Stimulated activated CD4-positive, alpha-beta T cell treated with anti-CD3 and anti-CD28 coated beads, Interleukin-4, amount 100 ng/mL, for 24 hours (primary cell): ENCODE results near the gene DERL3.
"Not testable (repeated sequence)": the region's sequence is repeated elsewhere in the genome, so short reads cannot be mapped to it uniquely, and the experiment has no call there.

Experiments
- DNase-seq: peaks from one replicate; pipeline ENCODE4 v3.0.0-alpha.2; 2020

DERL3 gene

DNA sequence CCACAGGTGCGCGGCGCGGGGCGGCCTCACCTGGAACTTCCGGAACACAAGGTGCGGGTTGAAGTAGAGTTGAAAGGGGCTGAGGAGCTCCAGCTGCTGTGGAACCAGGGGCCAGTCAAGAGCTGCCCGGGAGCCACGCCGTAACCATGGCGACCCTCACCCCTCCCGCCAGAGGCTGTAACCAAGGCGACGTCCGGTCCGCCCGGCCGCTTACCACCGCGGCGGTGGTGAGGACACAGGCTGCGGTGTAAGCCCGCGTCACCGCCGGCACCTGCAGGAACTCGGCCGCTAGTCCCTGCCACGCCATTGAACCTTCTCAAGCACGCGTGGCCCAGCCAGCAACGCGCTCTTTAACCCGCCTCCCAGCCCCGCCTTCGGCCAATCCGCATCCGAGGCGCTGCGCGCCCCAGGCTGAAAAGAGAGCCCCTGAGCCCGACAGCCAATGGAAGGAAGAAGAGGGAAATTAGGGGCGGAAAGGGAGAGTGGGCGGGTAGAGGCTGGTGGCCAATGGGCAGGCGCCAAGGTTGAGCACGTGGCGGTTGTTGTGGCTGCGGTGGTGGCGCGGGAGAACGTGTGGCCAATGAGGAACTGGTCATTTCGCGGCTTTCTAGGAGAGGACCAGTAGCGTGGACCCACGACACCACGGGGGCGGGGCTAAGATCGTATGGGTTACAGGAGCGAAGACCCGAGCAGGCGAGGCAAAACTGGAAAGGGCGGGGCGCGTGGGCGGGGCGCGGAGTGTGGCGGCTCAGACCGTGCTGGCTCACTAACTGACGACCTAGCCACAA, at the start of gene DERL3:
Gene DERL3 (minus strand): TSS at position 326 of the 788 bp plus-strand sequence. CDS start 19 bp downstream, at position 307.
- DNase-seq = peak; percentile 97

DNA sequence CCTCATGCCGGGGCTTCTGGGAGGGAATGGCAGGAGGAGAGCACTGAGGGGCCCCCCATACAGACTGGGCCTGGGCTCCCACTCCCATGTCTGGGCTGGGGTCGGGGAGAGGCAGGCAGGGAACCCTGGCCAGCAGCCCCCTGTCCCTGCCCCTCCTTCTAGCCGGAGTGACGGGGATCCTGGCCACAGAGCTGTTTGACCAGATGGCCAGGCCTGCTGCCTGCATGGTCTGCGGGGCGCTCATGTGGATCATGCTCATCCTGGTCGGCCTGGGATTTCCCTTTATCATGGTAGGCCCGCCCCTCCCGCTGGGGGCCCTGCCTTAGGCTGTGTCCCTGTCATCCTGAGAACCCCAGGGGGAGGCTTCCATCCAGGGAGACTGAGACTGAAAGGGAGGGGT, 45.3 kb upstream of the DERL3 start:
- DNase-seq = no peak

DNA sequence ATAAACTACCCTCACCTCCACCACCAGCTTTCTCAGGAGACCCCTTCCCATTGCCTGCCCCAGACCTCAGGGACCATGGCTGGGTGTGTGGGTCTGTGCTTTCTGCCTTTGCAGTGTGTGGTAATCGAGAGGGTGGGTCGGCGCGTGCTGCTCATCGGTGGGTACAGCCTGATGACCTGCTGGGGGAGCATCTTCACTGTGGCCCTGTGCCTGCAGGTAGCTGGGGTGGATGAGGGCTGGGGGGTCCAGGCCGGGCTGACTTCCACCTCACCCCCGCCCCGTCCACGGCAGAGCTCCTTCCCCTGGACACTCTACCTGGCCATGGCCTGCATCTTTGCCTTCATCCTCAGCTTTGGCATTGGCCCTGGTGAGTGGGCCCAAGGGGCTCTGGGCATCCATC, 44.9 kb upstream of the DERL3 start:
- DNase-seq = no peak

DNA sequence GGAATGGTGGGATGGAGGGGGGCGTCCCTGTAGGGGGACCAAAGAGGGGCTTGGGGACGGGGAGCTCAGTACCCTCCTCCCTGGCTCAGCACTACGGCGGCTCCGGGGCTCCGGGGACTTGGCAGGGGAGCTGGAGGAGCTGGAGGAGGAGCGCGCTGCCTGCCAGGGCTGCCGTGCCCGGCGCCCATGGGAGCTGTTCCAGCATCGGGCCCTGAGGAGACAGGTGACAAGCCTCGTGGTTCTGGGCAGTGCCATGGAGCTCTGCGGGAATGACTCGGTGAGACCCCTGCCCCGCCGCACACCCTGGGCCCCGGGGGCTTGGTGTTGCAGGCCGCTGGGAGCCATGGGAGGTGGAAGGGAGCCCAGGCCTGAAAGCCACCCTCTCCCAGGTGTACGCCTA, 43.6 kb upstream of the DERL3 start:
- no peak for DNase-seq

DNA sequence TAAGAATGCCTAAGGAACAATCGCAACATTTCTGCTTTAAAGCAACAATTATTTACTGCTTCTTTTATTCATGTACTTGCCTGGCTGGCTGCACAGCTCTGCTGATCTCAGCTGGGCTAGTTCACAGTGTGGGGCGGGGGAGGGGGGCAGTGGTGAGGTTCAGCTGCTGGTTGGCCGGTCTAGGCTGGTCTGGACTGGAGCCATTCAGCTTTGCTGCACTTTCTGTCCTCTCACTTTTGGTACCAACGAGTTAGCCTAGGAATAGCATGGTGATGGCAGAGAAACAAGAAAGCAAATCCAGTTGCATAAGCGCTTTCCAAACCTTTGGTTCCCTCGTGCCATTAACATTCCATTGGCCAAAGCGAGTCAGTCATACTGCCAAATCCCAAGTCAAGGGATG, 39.4 kb upstream of the DERL3 start:
- no peak for DNase-seq

DNA sequence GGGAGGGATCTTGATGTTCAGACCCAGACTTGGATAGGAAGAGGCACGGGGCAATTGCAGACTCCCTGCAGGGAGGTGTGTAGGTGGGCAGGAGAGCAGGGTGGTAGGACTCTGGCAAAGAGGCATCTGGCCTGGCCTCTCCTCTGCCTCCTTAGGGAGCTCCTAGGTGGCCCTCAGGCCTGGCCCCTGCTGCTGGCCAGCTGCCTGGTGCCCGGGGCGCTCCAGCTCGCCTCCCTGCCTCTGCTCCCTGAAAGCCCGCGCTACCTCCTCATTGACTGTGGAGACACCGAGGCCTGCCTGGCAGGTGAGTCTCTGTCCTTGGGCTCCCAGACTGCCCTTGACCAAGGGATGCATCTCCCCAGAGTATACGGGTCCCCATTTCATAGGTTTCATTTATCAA, 38.8 kb upstream of the DERL3 start:
- no peak for DNase-seq

DNA sequence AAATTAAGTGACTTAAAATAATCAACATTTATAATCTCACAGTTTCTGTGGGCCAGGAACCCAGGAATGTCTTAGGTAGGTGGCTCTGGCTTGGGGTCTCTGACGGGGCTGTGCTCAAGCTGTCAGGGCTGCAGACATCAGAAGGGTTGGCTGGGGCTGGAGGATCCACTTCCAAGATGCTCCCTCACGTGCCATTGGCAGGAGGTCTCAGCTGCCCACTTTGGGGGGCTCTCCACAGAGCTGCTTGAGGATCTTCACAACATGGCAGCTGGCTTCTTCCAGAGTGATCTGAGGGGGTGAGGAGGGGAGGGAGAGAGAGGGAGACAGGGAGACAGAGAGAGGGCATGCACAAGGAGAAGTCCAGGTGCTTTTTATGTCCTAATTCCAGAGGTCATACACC, 37.0 kb upstream of the DERL3 start:
- no peak for DNase-seq

DNA sequence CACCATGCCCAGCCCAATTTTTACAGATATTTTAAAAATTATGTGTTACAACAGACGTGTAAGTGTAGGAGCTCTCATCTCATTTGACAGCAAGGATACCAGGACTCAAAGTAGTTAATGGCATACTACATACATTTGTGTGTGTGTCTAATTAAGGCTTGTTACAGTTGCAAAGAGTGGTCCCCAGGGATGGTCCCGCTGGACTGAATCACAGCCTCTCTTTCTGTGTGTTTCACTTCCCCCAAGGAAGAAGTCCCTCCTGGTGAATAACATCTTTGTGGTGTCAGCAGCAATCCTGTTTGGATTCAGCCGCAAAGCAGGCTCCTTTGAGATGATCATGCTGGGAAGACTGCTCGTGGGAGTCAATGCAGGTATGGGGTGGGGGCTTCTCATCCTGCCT, 36.1 kb upstream of the DERL3 start:
- no peak for DNase-seq

DNA sequence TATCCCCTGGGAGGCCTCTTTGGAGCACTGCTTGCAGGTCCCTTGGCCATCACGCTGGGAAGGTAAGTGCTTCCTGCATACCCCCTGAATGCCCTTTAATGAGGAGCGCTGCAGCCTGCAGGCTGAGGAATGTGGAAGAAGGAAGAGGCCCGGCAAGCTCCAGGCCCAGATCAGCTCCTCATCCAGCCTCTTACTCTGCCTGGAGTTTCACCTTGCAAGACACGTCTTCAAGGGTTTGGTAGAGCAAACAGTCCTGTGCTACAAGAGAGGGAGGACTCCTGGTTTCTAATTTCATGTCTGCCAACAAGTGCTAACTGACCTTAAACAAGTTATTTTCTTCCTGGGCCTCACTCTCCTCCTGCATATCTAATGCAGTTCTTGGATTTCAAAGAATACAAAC, 29.8 kb upstream of the DERL3 start:
- no peak for DNase-seq

DNA sequence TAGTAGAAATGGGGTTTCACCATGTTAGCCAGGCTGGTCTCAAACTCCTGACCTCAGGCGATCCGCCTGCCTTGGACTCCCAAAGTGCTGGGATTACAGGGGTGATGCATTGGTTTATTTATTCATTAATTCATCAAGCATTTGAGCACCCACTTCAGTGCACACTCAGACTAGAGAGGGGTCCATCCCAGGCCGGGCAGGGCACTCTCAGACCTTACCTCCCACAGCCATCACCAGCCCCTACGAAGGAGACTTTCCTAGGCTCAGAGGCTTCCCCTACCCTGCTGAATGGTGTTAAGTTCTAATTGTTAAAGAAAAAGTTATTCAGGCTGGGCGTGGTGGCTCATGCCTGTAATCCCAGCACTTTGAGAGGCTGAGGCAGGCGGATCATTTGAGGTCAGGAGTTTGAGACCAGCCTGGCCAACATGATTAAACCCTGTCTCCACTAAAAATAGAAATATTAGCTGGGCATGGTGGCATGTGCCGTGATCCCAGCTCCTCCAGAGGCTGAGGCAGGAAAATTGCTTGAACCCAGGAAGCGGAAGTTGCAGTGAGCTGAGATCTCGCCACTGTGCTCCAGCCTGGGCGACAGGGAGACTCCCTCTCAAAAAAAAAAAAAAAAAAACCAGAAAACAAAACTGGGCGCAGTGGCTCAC, 25.8 kb upstream of the DERL3 start:
- not testable (repeated sequence) for DNase-seq

DNA sequence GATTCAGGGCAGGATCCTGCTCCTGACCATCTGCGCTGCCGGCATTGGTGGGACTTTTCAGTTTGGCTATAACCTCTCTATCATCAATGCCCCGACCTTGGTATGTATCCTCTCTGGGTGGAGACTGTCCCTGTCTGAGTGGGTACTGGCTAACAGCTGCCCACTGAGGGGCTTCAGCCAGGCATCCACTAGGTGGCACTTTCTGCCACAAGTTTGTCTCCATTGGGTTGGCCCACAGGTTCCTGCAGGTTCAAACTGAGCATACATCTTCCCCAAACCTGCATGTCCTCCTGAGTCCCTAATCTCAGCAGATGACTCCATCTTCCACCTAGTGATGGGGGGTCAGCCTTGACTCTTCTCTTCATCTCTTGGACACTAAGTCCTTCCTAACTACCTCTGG, 23.3 kb upstream of the DERL3 start:
- peak; percentile 28 for DNase-seq

DNA sequence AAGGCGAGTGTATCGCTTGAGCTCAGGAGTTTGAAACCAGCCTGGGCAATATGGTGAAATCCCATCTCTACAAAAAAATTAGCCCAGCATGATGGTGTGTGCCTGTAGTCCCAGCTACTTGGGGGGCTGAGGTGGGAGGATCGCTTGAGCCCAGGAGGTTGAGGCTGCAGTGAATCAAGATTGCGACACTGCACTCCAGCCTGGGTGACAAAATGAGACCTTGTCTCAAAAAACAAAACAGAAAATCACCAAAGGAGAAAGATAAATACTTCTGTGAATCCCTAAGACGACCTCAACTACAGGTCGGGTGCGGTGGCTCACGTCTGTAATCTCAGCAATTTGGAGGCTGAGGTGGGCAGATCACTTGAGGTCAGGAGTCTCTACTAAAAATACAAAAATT, 21.4 kb upstream of the DERL3 start:
- not testable (repeated sequence) for DNase-seq

DNA sequence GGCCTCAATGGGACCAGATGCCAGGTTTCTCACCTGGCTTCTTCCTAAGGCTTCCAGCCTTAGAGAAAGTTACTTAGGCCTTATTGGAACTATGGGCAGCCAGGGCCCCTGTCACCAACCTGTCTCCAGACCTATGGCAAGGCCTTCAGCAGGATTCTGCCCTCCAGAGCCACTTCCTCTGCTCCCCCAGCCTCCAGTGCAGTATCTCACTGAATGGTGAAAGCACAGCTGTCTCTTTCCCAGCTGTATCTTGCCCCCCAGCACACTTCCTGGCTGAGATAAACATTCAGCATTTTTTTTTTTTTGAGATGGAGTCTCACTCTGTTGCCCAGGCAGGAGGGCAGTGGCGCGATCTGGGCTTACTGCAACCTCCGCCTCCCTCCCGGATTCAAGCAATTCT, 20.4 kb upstream of the DERL3 start:
- DNase-seq = no peak

DNA sequence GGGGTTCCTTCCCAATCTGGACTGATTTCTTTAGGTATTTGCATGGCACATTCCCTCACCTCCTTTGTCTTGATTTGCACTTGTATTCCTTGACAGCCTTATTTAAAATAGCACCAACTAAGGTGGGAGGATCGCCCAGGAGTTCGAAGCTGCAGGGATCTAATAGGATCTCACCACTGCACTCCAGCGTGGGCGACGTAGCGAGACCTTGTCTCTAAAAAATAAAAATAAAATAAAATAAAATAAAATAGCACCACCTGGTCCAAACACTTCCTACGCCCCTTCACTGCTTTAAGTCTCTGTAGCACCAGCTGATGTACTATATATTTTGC, 19.6 kb upstream of the DERL3 start:
- no peak for DNase-seq

DNA sequence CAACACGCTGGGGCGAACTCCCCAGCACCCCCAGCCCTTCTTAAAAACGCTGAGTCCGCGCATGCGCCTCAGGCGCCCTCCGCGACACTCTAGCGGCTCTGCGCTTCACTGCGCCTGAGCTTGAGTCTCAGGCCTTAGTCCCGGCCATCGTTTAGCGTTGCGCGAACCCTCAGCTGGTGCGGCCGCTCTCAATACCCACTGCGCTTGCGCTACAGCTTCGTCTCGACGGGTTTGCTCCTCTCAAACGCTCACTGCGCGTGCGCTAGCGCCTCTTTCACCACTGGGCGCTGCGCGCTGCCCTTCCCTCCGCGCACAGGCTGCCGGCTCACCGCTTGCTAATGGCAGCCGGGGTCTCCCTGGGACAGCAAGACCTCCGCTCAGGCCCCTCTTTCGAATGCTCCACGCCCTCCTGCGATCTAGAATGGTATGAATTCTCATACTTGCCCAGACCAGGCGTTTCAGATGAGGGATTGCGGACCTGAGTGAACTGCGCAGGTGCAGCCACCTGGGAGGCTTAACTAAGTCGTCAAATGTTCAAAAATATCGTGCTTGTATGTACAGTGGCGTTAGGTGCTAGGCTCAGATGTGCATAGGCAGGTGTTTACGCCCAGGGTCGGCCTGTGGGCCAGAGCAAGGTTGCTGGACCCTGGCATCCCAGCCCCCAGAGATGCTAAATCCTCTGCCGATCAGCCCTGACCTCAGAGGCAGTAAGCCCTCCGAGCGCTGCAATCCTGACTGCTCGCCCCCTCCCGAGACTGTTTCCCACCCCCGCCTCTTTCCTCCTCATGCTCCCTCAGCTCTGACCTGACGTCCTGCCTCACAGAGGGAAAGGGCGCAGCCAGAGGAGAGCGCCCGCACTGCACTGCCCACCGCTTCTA, 19.0 kb upstream of the DERL3 start, which contains the start of gene SLC2A11:
Gene SLC2A11 (plus strand): TSS at position 270 of the 878 bp plus-strand sequence. CDS start 125 bp downstream, at position 395.
- DNase-seq = peak; percentile 96

DNA sequence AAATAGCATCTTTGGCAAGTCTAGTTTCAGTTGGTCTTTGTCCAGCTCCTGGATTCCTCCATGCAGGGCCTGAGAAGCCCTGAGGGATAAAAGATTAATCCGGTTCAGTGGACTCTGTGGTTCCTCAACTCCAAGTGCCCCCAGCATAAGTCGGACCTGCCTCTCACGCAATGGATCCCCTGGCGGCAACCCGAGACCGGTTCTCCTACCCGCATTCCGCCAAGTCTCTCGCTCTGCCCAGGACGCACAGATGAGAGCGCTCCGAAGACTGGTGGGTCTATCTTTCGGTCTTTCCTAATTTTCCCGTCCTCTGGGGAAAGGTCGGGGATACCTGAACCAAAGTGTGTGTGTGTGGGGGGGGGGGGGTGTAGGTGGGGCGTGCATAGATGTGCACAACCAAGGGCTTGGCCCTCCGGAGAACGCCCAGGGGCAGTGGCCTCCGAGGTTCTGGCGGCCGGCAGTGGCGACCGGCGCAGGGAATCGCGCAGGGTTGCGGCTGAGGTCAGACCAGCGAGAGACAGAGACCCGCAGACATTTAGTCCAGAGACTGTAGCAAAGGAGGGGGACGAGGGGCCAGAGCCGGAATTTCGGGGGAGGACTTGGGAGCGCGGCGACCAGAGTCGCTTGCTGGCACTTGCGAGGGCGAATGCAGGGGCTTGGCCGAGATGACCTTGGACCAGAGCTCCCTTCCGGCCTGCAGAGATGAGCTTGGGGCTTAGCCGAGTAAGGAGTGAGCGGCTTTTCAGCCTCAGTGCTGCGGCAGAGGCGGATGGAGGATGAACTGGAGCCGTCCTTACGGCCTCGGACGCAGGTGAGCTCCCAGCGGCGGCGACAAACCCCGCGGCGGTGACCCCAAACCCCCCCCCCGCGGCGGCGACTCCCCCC, 18.2 kb upstream of the DERL3 start:
- DNase-seq = no peak

DNA sequence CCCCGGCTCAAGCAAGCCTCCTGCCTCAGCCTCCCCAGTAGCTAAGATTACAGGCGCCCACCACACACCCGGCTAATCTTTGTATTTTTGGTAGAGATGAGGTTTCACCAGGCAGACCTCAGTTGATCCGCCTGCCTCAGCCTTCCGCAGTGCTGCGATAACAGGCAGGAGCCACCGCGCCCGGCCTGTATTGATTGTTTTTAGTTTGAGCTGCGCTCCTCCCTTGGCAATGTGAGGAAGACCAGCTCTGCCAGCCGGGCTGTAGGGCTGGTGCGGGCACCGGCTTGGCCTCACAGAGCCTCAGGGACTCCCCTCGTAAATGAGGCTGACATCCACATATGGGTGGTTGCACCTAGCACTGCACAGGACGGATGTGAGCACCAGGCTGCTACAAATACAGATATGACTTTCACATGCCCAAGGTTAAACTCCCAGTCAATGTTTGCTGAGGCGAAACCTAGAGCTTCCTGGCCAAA, 11.4 kb upstream of the DERL3 start:
- no peak for DNase-seq

DNA sequence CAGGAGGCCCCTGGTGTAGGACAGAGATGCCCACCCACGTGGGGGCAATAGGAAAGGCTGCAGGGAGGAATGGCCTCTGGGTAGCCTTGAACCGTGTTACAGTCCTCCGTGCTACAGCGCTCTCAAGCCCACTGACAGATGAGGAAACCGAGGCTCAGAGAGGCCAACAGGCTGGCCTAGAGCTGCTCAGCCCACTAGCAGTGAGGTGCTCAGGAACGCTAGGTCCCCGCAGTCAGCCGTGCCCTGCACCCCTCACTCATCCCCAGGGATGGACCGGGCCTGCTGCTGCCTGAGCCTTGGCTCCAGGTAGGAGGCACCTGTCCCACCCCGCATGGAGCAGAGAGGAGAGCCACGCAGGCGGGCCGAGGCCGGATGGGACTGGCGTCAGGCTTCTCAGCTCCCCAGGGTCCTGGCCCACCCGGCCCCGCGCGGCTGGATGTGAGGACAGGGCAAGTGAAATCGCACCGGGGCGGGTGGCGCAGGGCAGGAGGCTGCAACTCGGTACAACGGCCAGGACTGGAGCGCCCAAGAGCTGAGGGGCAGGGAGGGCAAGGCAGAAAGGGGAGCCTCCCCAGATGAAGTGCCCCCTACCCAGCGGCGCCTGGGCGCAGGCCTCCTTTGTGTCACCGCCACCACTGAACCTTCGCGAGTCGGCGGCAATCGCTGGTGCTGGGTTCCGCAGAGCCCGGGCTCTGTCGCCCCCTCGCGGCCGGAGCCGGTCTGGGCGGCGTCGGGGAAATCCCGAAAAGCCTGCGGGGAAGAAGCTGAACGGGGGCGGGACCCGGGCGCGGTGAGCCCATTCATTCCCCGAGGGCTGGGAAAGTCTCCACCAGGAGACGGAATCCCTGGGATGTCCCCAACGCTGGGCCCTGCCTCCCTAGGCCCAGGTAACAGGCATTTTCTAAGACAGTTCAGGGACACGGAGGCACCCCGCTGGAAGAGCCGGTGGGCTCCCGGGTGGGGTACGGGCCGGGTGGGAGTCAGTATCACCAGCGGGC, 10.5 kb upstream of the DERL3 start:
- DNase-seq = peak; percentile 87

DNA sequence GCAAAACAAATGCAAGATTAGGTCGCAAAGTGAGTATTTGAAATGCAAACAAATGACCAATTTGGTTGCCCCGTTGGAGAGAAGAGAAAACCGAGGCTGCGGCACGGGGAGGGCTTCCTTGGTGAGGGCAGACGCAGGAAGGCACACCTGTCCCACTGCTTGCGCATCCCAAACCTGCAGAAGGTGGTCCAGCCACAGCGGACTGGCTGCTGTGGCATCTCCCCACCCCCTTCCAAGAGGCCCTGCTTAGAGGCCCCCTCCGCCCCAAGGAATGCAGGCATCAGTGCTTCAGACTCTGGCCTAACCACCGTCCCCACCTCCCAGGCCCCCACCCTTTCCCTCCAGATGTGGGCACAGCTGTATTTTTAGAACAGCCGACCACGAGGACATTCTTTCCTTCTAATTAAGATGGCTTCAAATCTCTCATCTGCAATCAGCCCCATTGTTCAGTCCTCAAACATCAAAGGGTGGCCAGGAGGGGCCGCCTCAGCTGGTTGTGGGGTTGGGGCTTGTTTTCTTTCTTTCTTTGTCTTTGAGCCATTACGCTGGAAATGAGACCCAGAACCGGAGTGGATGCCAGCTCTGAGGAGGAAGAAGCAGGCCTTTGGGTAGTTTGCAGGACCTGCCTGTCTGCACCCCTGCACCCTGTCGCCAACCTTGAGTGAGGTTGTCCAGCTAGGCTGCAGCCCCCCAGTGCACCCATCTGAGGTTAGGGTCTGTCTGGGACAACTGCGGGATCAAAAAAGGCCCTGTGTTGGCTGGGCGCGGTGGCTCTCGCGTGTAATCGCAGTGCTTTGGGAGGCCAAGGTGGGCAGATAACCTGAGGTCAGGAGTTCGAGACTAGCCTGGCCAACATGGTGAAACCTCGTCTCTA, 9.4 kb upstream of the DERL3 start:
- DNase-seq = no peak

DNA sequence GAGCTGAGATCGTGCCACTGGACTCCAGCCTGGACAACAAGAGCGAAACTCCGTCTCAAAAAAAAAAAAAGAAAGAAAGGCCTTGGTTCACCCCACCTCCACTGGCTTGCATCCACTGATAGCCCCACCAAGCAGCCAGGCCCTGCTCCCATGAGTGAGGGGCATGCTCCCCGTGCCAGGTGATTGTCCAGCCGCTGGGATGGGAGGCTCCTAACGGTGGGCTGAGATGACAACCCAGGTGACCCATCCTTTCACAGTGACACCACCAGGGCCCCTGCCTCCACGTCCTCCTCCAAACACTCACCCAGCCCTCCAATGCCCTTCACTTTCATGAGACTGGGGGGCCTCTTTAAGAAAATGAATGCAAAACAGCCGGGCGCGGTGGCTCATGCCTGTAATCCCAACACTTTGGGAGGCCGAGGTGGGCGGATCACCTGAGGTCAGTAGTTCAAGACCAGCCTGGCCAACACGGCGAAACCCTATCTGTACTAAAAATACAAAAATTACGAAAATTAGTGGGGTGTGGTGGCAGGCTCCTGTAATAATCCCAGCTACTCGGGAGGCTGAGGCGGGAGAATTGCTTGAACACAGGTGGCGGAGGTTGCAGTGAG, 8.6 kb upstream of the DERL3 start:
- no peak for DNase-seq
